ENCODE results near the gene APOBEC3G.
"Not testable (repeated sequence)": the region's sequence is repeated elsewhere in the genome, so short reads cannot be mapped to it uniquely, and the experiment has no call there.

GRCh38 chr22:39031434-39032295, 45.4 kb upstream of the APOBEC3G start:
- TF ChIP-seq, protein P1, sequence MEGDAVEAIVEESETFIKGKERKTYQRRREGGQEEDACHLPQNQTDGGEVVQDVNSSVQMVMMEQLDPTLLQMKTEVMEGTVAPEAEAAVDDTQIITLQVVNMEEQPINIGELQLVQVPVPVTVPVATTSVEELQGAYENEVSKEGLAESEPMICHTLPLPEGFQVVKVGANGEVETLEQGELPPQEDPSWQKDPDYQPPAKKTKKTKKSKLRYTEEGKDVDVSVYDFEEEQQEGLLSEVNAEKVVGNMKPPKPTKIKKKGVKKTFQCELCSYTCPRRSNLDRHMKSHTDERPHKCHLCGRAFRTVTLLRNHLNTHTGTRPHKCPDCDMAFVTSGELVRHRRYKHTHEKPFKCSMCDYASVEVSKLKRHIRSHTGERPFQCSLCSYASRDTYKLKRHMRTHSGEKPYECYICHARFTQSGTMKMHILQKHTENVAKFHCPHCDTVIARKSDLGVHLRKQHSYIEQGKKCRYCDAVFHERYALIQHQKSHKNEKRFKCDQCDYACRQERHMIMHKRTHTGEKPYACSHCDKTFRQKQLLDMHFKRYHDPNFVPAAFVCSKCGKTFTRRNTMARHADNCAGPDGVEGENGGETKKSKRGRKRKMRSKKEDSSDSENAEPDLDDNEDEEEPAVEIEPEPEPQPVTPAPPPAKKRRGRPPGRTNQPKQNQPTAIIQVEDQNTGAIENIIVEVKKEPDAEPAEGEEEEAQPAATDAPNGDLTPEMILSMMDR (IDR thresholded peaks at IDR 0.05), result not testable (repeated sequence)
- TF ChIP-seq POLR2A, POLR2AphosphoS5 (IDR thresholded peaks at IDR 0.05): not testable (repeated sequence)

Measured in breast epithelium (tissue), 3 donors.